NCI-H345 (cell line): ENCODE measurements around the gene CCDC77.
A peak's percentile ranks its signal among the peaks of the same experiment; 100 is the strongest.
"Not testable (repeated sequence)": the region's sequence is repeated elsewhere in the genome, so short reads cannot be mapped to it uniquely, and the experiment has no call there.

Experiments
- DNase-seq: peaks from one replicate; lab custom pipeline; 2025; lab: John Stamatoyannopoulos, UW

Gene CCDC77

DNA sequence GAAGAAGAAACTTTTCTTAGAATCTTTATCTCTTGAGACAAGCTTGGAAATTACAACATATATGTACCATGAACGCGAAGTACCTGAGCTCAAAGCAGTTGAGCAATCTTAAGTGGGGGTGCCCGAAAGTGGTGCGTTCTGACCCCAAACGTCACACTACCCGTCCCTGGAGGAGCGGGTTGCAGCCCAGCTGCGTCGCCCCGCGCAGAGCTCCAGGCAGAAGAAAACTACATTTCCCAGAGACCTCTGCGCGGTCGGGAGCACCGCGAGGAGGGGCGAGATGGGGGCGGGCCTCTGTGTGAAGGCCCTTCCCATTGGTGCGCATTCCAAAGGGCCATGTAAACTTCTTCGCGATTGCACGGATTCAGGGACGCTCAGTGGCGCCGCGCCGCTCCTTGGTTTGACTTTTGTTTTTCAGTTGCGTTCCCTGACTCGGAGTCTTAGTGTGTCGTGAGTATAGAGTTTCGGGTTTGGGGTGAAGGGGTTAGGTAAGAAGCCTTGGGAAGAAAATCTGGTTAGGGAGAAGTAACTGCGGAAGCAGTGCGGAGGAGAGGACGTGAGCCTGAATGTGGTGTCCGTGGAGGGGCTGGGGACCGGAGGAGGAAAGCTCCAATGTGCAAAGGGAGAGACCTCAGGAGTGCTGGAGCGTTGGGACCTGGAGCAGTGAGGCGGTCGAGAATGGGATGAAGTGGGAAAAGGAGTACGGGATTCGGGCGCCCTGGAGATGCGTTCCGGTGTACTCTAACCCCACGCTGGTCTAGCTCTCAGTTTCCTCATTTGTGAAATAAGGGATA is at the start of gene CCDC77:
TSS of gene CCDC77 (plus strand) at position 410 of the 794 bp plus-strand sequence. CDS start 7,740 bp downstream, outside the sequence.
- DNase-seq = no peak

DNA sequence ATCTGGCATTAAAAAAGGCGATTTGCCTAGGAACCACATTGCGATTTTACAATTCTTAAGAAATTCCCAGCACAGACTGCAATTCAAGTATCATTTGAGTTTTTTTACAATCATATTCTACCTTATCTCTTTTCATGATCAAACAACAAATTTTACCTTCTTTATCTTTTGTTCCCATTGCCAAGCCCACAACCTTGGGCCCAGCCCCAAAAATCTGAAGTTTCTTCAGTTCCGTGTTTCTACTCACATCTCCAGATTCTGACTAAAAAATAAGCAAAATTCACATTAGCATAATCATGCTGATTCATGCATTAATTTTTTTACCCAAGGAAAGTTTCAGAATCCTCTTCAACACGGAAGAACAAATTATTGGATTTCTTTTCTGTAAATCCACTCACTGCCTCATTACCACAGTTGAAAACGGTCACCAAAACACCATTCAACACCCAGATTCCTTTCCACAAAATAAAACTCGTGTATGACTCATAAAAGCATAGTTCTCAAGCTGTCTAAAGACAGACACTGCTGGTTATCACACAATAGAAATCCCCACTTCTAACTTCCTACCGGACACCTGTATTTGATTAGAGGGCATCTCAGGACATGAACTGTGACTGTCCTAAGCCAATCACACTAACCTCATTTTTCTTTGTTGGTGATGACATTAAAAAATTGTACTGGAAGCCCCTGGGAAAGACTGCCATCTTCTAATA is 45.0 kb upstream of the CCDC77 start:
- no peak for DNase-seq

DNA sequence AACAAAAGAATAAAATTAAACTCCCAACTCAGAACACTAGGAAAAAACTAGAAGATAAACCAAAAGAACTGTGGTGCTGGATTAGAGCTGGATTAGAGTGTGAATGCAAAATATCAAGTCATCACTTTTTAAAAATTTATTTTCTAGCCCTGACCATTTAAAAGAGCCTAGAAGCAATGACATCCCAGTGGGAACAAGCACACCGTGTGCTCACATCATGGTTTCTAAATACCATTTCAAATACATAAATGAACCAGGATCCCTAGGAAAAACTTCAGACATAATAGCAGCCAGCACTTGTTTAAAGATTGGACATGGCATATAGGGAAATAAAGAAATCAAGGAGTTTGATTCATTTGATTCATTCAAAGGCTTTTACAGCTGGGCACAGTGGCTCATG is 42.4 kb upstream of the CCDC77 start:
- DNase-seq = no peak

DNA sequence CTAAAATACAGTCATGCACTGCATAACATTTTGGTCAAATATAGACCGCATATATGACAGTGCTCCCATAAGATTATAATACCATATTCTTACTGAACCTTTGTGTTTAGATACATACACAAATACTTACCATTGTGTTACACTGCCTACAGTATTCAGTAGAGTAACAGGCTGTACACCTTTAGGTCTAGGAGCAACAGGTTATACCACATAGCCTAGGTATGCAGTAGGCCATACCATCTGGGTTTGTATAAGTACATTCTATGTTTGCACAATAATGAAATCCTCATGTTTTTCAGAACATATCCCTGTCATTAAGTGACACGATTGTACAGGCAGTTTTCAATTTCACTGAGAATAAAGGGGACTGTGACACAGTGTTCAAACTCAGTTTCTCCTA is 34.6 kb upstream of the CCDC77 start:
- no peak for DNase-seq

DNA sequence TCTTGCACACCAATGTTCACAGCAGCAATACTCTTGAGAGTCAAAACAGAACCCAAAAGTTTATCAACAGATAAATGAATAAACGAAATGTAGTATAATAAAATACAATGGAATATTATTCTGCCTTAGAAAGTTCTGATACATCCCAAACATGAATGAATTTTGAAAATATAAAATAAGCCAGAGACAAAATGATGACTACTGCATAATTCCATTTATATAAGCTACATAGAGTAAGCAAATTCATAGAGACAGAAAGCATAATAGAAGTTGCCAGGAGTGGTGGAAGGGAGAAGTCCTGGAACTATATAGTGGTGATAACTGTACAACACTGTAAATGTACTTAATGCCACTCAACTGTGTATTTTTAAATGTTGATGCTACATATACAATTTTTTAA is 33.5 kb upstream of the CCDC77 start:
- no peak for DNase-seq

DNA sequence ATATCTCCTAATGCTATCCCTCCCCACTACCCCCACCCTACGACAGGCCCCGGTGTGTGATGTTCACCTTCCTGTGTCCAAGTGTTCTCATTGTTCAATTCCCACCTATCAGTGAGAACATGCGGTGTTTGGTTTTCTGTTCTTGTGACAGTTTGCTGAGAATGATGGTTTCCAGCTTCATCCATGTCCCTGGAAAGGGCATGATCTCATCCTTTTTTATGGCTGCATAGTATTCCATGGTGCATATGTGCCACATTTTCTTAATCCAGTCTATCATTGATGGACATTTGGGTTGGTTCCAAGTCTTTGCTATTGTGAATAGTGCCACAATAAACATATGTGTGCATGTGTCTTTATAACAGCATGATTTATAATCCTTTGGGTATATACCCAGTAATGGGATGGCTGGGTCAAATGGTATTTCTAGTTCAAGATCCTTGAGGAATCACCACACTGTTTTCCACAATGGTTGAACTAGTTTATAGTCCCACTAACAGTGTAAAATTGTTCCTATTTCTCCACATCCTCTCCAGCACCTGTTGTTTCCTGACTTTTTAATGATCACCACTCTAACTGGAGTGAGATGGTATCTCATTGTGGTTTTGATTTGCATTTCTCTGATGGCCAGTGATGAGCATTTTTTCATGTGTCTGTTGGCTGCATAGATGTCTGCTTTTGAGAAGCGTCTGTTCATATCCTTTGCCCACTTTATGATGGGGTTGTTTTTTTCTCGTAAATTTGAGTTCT is 30.5 kb upstream of the CCDC77 start:
- not testable (repeated sequence) for DNase-seq

DNA sequence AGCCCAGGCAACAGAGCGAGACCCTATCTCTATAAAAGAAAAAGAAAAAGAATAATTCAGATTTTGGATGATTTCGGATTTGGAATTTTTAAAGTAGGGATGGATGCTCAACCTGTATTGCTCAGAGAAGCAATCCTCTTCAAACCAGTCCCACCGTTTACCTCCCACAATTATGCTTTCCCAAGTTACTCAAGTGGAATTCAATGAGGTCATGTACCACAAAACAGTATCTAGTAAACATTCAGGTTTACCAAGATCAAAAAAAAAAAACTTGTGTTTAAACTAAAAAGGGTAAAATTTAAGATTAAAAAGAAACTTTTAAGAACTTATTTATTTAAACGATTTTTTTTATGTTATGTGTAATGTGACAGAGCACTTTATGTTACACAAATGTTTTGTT is 14.8 kb upstream of the CCDC77 start:
- DNase-seq = no peak

DNA sequence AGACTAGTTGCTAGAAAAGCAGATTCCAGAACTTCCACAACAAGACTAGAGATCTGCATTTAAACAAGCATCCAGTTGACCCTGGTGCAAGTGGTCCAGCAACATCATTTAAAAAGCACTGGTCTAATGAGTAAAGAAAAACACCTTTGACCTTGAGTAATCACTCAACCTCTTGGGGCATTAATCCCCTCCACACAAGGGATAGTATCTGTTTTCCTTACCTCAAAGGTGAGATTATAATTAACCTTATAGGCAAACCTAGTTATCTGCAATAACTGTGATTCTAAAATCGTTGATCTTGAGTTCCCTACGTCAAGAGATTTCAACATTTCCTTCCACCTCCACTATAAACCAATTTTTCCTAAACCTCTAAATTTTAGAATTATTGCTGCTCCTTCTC is 13.4 kb upstream of the CCDC77 start:
- no peak for DNase-seq

DNA sequence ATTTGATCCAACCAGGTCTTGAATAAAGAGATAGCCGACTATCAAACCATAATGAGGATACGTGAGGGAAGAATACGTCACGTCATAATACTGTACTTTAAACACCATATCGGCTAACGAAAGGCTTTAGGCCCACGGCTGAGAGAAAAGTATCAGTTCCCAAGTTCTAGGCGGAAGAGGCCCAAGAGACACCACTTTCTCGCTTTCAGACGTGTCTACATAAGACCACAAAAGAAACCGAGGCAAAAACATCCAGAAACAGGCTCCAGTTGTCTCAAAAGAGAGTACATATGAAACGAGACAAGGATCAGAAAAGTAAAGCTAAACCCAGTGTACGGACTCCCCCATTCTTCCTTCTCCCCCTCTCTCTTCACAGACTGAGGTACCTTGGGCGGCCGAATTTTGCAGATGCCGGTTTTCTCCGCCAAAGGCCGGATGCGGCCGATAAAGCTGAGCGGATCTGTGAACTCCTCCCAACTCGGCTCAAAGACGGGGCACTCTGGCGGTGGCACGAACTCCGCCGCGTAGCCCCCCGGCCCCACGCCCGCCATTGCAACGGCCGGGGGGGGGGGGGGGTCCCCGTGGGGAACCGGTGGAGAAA is 12.8 kb upstream of the CCDC77 start:
- no peak for DNase-seq

DNA sequence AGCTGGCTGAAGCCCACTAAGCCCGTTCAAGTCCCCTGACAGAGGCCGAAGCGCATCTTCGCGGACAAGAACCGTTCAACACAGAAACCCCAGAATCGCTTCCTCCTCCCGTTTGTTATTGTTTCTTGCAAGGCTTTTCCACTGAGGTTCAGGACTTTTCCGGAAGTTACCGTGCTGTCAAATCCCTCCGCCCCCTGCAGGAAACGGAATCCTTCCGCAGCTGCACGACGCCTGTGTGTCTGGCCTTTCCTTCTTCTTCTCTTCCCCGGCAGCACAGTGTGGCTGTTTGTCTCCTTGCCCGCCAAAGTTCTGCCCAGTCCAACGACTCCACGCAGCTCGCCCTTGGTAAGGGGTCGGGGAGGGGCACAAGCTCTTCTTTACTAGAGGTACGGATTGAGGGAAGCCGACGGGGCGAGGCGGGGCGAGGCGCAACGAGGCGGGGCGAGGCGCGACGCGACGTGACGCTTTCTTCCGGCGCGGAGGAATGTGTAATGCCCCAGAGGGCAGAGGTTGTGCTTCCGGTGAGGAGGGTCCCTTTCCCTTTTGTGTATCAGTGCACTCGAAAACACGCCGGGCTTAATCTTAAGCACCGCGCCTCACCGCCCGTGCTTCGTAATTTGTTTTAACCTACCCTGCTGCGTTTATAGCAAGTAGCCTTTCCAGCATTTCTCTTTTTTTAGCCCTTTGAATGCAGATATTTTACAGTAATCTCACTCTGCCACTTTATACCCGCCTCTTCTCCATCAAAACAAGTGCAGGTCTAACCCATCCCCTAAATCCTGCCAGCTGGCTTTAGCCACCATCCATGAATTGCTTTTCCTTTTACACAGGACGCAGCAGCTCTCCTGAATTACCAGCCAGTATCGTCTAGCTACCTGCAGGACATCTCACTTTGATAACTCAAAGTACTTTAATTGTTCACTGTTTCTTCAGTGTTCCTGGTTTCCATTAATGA is 12.0 kb upstream of the CCDC77 start, which contains the start of gene KDM5A:
TSS of gene KDM5A (minus strand) at position 179 of the 955 bp plus-strand sequence. CDS start 229 bp downstream, outside the sequence.
- no peak for DNase-seq

DNA sequence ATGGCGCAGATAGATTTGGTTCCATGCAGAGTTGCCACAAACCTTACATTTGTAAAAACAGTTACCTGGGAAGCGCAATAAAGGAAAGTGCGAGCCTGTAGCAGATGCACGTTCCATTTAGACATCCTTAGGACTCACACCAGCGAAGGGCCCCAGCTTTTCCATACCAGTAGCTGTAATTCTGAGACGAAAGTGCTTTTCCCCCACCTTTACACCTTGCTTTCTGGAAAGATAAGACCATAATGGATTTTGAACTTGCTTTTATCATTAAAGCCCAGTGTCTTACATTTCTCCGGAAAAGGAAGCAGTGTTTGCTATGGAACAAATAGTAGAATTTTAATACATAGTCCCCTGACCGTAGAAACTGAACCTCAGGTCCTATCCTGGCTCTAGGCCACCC is 616 bp upstream of the CCDC77 start:
- DNase-seq = no peak

DNA sequence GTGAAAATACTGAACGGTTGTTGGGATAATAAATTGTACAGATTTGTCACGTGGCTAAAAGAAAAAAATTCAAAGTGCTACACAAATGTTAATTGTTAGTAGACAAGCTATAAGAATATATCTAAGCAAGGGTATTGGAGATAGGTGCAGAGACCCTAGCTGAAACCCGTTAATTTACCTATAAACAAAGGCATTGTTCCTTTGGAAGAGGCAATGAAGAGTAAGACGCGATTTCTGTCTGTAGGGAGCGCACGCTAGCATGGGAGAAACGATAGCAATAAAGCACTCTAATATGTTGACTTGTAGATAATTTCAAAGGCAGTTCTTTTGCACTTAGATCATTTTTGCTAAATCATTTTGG is 565 bp downstream of the CCDC77 start:
- DNase-seq = no peak

DNA sequence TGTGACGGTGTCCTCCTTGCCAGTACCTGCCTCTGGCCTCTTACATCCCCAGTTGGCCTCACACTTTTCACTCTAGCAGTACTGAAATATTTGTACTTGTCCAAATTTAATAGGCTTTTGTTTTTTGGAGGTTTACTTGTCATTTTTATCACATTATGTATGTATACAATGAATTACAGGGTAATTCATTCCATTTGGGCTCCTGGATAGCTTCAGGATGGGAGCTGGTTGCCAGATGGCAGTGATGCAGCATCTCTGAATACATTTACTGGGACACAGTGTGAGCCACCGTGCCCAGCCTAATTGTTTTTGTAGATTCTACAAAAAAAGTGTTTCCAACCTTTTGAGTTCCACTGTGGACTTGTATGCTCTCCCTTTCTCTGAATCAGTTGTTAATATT is 13.4 kb downstream of the CCDC77 start:
- no peak for DNase-seq

DNA sequence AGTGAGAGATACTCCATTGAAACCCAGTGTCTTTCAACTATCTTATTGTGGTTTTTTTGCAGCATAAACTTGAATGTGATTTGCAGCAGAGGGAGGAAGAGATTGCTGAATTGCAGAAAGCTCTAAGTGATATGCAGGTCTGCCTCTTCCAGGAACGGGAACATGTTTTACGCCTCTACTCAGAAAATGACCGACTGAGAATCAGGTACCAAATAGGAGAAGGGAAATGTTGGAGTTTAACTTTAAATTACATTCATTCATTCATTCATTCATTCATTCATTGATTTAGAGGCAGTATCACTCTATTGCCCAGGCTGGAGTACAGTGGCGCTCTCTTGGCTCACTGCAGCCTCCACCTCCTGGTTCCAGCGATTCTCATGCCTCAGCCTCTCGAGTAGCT is 17.0 kb downstream of the CCDC77 start:
- DNase-seq = no peak

DNA sequence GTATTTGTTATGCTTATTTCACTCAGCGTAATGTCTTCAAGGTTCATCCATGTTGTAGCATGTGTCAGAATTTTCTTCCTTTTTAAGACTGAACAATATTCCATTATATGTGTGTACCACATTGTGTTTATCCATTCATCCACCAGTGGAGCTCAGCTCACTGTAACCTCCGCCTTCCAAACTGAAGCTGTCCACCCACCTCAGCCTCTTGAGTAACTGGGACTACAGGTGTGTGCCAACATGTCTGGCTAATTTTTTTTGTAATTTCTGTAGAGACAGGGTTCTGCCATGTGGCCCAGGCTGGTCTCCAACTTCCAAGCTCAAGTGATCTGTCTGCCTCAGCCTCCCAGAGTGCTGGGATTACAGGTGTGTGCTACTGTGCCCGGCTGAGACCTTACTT is 21.1 kb downstream of the CCDC77 start:
- DNase-seq = no peak

DNA sequence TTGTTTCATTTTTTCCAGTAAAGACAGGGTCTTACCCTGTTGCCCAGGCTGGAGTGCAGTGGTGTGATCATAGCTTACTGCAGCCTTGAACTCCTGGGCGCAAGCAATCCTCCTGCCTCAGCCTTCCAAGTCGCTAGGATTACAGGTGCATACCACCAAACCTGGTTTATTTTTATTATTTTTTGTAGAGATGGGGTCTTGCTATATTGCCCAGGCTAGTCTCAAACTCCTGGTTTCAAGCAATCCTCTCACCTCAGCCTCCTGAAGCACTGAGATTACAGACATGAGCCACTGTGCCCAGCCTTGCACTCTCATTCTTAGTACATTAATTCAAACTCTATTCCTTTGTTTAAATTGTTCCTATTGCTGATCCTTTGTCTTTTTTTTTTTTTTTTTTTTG is 34.3 kb downstream of the CCDC77 start:
- DNase-seq = not testable (repeated sequence)

DNA sequence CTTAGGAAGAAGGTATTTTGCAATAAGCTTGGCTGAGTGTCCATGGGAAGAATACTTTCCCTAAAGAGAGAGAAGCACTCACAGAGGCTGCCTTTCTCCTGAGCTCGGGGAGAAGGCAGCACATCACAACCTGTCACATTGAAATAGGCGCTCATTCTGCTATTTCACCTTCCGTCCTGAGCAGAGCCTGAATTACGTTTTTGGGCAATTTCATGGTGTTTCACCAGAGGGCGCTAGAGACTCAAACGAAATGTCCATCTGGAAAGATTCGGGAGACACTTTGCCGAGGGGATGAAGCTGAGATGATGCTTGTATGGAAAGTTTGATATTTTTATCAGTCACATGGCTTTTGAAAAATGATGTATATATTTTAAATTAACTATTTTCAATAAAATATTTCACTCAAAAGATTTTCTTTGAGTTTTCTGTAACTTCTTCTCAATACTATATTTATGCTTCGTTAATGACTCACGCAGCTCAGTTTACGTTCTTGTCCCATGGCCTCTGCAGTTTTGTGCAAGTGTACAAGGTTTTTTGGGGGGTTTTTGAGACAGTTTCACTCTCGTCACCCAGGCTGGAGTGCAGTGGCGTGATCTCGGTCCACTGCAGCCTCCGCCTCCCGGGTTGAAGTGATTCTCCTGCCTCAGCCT is 40.9 kb downstream of the CCDC77 start:
- DNase-seq = peak; percentile 76

DNA sequence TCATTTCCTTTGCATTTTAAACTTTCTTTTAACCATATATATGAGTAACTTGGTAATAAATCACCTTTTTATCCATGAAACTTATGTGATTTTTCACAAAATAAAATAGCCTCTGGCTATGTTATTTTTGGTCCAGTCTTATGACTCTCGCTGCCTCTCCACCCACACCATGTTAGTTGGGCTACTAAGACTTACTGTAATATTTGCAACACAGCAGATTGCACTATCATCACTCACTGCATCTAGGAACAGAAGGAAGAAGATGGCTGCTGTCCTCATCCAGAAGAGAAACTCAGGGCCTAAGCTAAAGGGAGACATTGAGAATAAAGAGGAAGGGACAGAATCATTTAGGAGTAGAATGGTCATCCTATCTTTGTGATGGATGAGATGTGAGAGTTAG is 45.7 kb downstream of the CCDC77 start:
- DNase-seq = no peak

DNA sequence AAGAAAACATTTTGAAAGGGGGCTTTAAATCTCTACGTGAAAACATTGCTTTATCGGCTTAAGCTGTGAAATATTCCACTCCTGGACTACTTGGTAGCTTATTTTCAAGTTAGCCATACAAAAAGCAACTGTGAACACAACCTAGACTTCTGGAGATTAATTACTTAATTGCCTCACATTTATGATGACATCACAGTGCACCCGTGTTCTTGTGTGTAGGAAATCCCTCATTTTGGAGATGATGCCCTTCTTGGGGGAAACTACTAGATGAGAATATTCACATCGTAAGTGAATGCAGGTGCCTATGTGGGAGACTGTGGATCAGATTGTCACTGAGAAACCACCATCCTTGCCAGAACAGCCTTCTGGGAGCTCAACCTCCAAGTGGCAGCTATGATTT is 47.8 kb downstream of the CCDC77 start:
- DNase-seq = no peak

DNA sequence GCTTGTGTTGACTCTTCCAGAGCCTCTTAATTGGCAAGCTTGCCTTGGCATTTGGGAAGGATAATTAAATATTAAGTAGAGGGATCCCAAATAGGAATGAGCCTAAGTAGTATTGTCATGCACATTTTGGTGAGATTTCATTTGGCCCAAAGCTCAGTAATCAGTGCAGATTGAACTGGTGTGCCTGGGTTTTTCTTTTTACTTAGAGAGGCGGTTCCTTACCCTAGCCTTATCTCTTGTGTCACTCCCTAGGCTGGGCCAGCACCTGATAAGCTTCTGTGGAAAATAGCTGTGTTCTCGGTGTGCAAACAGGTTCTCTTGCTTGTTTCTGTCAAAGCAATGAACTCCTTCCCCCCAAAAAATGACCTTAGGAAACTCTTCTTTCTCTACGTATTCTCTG is 49.0 kb downstream of the CCDC77 start:
- DNase-seq = no peak
